Mucosa of stomach (tissue), 1 donor: ENCODE data around the gene SP6.

Experiments
- H3K27me3 ChIP-seq: one replicate; pipeline ENCODE4 v1.7.0; 2013; ENCODE audit warnings: mild to moderate bottlenecking, low read length; ENCODE audit not compliant: control insufficient read depth, insufficient read depth
- H3K36me3 ChIP-seq: one replicate; pipeline ENCODE4 v1.7.0; 2013; ENCODE audit warnings: low read length; ENCODE audit not compliant: control insufficient read depth, insufficient read depth
- H3K4me1 ChIP-seq: one replicate; pipeline ENCODE4 v1.7.0; 2013; ENCODE audit warnings: mild to moderate bottlenecking, low read length; ENCODE audit not compliant: control insufficient read depth, insufficient read depth
- H3K4me3 ChIP-seq: one replicate; pipeline ENCODE4 v1.7.0; 2013; ENCODE audit warnings: low read length
- H3K9ac ChIP-seq: one replicate; pipeline ENCODE4 v1.7.0; 2013; ENCODE audit warnings: mild to moderate bottlenecking, low read length, moderate library complexity
- H3K9me3 ChIP-seq: one replicate; pipeline ENCODE4 v1.7.0; 2013; ENCODE audit warnings: mild to moderate bottlenecking, low read length, moderate library complexity; ENCODE audit not compliant: control insufficient read depth
- donor health status: Pancreatic carcinoma.

Gene SP6

DNA sequence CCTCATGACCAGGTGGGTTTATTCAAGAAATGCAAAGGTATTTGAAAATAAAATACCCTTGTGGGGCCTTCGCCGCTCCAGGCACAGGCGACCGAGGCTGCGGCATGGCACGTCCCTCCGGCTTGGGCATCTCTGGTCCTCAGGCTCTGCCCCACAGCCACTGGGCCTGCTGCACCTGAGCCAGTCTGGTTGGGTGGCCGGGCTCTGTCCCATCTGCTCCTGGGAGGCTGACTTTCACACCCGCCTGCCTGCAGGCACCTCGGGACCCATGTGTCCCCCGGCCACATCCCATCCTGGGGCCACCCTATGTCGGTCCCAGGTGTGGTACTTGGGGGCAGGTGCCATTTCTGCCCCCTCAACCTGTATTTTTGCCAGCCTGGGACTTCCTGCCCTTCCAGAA, 50.3 kb downstream of the SP6 start:
- H3K36me3 ChIP-seq = no peaks in the 10 kb centered on the region

DNA sequence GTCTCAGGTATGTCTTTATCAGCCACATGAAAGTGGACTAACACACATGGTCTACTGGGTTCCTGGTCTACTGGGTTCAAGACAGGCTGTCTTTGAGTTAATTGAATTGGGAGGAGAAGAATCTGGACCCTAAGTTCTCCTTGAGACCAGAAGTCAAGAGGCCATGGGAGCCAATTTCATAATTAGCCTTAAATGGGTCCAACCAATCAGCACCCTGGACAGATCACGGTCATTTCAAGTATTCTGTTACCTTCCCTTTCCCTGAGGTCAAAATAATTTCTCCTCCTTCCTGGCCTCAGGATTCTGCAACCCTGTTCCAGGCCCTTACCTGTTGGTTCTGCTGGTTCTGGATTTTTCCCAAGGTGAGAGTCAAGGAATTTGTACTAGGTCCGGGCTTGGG, 53.2 kb downstream of the SP6 start:
- Histone ChIP-seq H3K36me3 (no peaks in the 10 kb centered on the region), H3K27me3 (peaks cover 16% of the 10 kb centered on the region), H3K9me3 (no peaks in the 10 kb centered on the region), H3K4me3 (no peak overlapping the region), H3K9ac (no peak overlapping the region), H3K4me1 (no peaks in the 10 kb centered on the region)

More for the DNA sequence above, 50.3 kb downstream of the SP6 start:
- Histone ChIP-seq H3K9me3 (no peaks in the 10 kb centered on the region), H3K27me3 (no peaks in the 10 kb centered on the region), H3K9ac (no peak overlapping the region), H3K4me1 (no peaks in the 10 kb centered on the region), H3K4me3 (no peak overlapping the region)
